ENCODE measurements around the gene CTXND1.

DNA sequence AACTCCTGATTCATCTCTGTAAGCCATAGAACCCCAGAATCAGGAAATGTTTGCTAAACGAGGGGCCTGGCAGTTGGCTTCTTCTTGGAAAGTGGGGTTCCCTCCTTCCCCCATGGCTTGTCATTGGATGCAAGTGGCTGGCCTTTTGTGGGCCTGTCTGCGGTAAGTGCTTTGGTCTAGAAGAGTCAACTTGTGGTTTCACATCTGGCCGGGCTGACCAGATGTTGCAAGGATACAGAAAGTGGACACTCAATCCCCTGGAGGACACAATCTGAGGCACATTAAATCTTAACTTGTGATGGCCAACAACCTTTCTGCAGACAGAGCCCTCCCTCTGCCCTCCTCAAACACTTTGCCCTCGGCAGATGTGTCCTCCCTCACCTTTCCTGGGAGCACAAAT is 98.1 kb downstream of the CTXND1 start:
- TF ChIP-seq, protein P1, sequence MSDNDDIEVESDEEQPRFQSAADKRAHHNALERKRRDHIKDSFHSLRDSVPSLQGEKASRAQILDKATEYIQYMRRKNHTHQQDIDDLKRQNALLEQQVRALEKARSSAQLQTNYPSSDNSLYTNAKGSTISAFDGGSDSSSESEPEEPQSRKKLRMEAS (IDR thresholded peaks at IDR 0.05): no peak
- TF ChIP-seq EP300 (IDR thresholded peaks at IDR 0.05; ENCODE audit: borderline replicate concordance) (no peak), EGR1 (IDR thresholded peaks at IDR 0.05) (no peak), RAD21 (IDR thresholded peaks at IDR 0.05; ENCODE audit: low read depth) (no peak), FOXM1 (IDR thresholded peaks at IDR 0.05; ENCODE audit: borderline replicate concordance, low read depth) (no peak), YY1 (IDR thresholded peaks at IDR 0.05; ENCODE audit: low read depth) (no peak), NFIC (IDR thresholded peaks at IDR 0.05) (no peak), TAF1 (IDR thresholded peaks at IDR 0.05; ENCODE audit: low read depth) (no peak), CREB1 (IDR thresholded peaks at IDR 0.05; ENCODE audit: low read depth) (no peak)
- TF ChIP-seq, protein P2, sequence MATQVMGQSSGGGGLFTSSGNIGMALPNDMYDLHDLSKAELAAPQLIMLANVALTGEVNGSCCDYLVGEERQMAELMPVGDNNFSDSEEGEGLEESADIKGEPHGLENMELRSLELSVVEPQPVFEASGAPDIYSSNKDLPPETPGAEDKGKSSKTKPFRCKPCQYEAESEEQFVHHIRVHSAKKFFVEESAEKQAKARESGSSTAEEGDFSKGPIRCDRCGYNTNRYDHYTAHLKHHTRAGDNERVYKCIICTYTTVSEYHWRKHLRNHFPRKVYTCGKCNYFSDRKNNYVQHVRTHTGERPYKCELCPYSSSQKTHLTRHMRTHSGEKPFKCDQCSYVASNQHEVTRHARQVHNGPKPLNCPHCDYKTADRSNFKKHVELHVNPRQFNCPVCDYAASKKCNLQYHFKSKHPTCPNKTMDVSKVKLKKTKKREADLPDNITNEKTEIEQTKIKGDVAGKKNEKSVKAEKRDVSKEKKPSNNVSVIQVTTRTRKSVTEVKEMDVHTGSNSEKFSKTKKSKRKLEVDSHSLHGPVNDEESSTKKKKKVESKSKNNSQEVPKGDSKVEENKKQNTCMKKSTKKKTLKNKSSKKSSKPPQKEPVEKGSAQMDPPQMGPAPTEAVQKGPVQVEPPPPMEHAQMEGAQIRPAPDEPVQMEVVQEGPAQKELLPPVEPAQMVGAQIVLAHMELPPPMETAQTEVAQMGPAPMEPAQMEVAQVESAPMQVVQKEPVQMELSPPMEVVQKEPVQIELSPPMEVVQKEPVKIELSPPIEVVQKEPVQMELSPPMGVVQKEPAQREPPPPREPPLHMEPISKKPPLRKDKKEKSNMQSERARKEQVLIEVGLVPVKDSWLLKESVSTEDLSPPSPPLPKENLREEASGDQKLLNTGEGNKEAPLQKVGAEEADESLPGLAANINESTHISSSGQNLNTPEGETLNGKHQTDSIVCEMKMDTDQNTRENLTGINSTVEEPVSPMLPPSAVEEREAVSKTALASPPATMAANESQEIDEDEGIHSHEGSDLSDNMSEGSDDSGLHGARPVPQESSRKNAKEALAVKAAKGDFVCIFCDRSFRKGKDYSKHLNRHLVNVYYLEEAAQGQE (IDR thresholded peaks at IDR 0.05; ENCODE audit: low read depth): no peak

Data from Ishikawa (cell line).